Lung (tissue), 12 donors: ENCODE data around the gene CCDC136. TPM values are rescaled to one million over a fixed set of nuclear protein-coding genes. Genes with fewer than 3 reads are reported as not detected.

Experiments
- ATAC-seq: fragments of 200-7000 bp; cut with Tn5 transposase; one replicate; pipeline ENCODE4 v1.9.1; 2020; ENCODE audit warnings: moderate number of reproducible peaks; ENCODE audit not compliant: insufficient read depth, low FRiP score
- DNase-seq, 3 donors: peaks; one replicate each; pipeline ENCODE4 v3.0.0-alpha.2; 2013 to 2017
- H3K27ac ChIP-seq, 2 donors: one replicate each; pipeline ENCODE4 v1.5.1; 2013; ENCODE audit warnings: mild to moderate bottlenecking in 2 of 2, moderate library complexity in 2 of 2, control low read depth in 1 of 2, inconsistent platforms in 1 of 2, low read depth in 1 of 2, low read length in 1 of 2
- H3K27me3 ChIP-seq, 3 donors: one replicate each; pipeline ENCODE4 v1.5.1; 2013; ENCODE audit warnings: low read length in 2 of 3; ENCODE audit not compliant: control insufficient read depth in 3 of 3, insufficient read depth in 3 of 3
- H3K36me3 ChIP-seq, 4 donors: one replicate each; pipeline ENCODE4 v1.5.1; 2013; ENCODE audit warnings: low read length in 4 of 4, mild to moderate bottlenecking in 1 of 4, moderate library complexity in 1 of 4; ENCODE audit not compliant: control insufficient read depth in 4 of 4, insufficient read depth in 4 of 4
- H3K4me1 ChIP-seq, 5 donors: one replicate each; pipeline ENCODE4 v1.5.1; 2013; ENCODE audit warnings: low read length in 5 of 5, mild to moderate bottlenecking in 2 of 5, moderate library complexity in 1 of 5; ENCODE audit not compliant: control insufficient read depth in 5 of 5, insufficient read depth in 5 of 5
- H3K4me3 ChIP-seq: one replicate; pipeline ENCODE4 v1.5.1; 2013; ENCODE audit warnings: mild to moderate bottlenecking, control low read depth, moderate library complexity
- H3K9ac ChIP-seq, 2 donors: one replicate each; pipeline ENCODE4 v1.5.1; 2013; ENCODE audit warnings: low read length in 2 of 2, control low read depth in 1 of 2; ENCODE audit not compliant: insufficient read depth in 1 of 2
- H3K9me3 ChIP-seq, 4 donors: one replicate each; pipeline ENCODE4 v1.5.1; 2013; ENCODE audit warnings: low read length in 3 of 4, mild to moderate bottlenecking in 1 of 4, moderate library complexity in 1 of 4; ENCODE audit not compliant: control insufficient read depth in 4 of 4, insufficient read depth in 3 of 4
- CTCF ChIP-seq: IDR thresholded peaks from 2 replicates; pipeline ENCODE4 v1.5.1; 2012; ENCODE audit warnings: mild to moderate bottlenecking; ENCODE audit errors: control extremely low read depth, extremely low read depth
- WGBS, 2 donors: extraction: QIAGEN DNeasy Blood & Tissue Kit; methylation state at CpG; one replicate each; pipeline ENCODE4 v1.1.7; 2013; 5-methylcytosine and 5-hydroxymethylcytosine counted together
- polyA plus RNA-seq, 2 donors: library from polyadenylated mRNA; stranded (reverse); fragments of 200-250 nt; gene quantifications; one replicate each; pipeline ENCODE4 v1.2.1, GENCODE V29; 2013
- total RNA-seq, 2 donors: library from RNA; depleted of rRNA in 1 of 2; stranded (reverse); fragments of >200 nt in 1 of 2; gene quantifications; one replicate each; pipeline ENCODE4 v1.2.1, GENCODE V29; 2014 to 2021
- donor health status: control.
- donor health status: control.
- donor health status: Bipolar disorder and iron deficiency.
- donor health status: healthy.
- donor health status: DM: yes; HTN: yes; CAD: no.

The CCDC136 gene
- total and polyA plus RNA-seq, 4 donors: 0.70 to 6.4 (median 1.7) TPM

DNA sequence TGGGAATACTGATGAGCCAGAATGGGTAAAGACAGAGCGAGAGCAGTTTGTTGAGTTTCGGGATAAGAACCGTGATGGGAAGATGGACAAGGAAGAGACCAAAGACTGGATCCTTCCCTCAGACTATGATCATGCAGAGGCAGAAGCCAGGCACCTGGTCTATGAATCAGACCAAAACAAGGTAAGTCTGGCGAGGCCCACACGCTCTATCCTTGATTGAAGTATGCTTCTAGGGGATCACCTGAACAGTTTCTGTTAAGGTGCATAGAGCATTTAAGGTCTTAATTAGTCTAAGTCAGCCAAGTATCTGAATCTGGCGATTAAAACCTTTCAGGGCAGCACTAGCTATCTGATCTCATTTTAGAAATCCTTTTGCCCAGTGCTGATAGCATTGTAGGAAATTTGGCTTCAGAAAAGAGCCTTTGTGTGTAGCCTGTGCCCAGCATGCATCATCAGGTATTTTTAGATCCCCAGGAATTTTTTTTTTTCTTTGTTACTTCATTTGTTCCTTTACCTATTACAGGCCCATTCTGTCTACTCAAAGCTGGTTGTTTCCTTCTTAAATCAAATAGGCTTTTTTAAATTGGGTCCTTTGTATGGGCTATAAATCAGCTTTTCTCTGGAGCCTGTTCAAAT is 24.2 kb upstream of the CCDC136 start:
- H3K27ac ChIP-seq: peak overlapping the region in 1 of 2 donors; percentile 49
- H3K36me3 ChIP-seq: peaks cover 21 to 38% (median 30%) of the 10 kb centered on the region in 4 donors
- H3K4me1 ChIP-seq: peaks cover 0 to 7% (median 2%) of the 10 kb centered on the region in 5 donors
- ATAC-seq (no peak), DNase-seq (no peak)
- H3K9ac ChIP-seq: no peak overlapping the region
- no peaks in the 10 kb centered on the region for H3K9me3 ChIP-seq
- TF ChIP-seq CTCF: no peak
- H3K27me3 ChIP-seq: no peaks in the 10 kb centered on the region
- H3K4me3 ChIP-seq: no peak overlapping the region
- WGBS, 2 donors: 98% methylated on average over 6 of the region's 6 CpGs

- TF ChIP-seq CTCF: no peak
- DNase-seq: peak in 2 of 3 donors; percentile 28 to 59
- peak; percentile 44 for ATAC-seq
- Histone ChIP-seq H3K36me3 (peaks cover 20 to 28% (median 25%) of the 10 kb centered on the region in 4 donors), H3K9ac (no peak overlapping the region), H3K27me3 (no peaks in the 10 kb centered on the region), H3K4me3 (no peak overlapping the region), H3K4me1 (peaks cover 0 to 2% (median 0%) of the 10 kb centered on the region in 5 donors), H3K9me3 (no peaks in the 10 kb centered on the region), H3K27ac (no peak overlapping the region)
- WGBS, 2 donors: 33% methylated on average over 1 to 2 of the region's 2 CpGs
Observed at GRCh38 chr7:128770233-128770632, 21.5 kb upstream of the CCDC136 start.

GRCh38 chr7:128773604-128774003 is 18.2 kb upstream of the CCDC136 start:
- ATAC-seq (no peak), DNase-seq (no peak)
- Histone ChIP-seq H3K27me3 (no peaks in the 10 kb centered on the region), H3K4me3 (no peak overlapping the region), H3K9me3 (peaks cover 0 to 4% (median 0%) of the 10 kb centered on the region in 4 donors), H3K36me3 (peaks cover 10 to 16% (median 11%) of the 10 kb centered on the region in 4 donors), H3K4me1 (peaks cover 0 to 2% (median 0%) of the 10 kb centered on the region in 5 donors), H3K27ac (no peak overlapping the region), H3K9ac (no peak overlapping the region)
- TF ChIP-seq CTCF: no peak
- 97 to 98% methylated on average over 12 of the region's 12 CpGs for WGBS, 2 donors
